Spleen (tissue), 11 donors: ENCODE measurements around the gene TMEM184A. TPM values are rescaled to one million over a fixed set of nuclear protein-coding genes. Genes with fewer than 3 reads are reported as not detected.

Source experiments
- DNase-seq: peaks from one replicate; pipeline ENCODE4 v3.0.0-alpha.2; 2020
- H3K27ac ChIP-seq, 8 donors: fragments of 200-600 bp; sonication (generic) in 7 of 8; 1 replicate in 4 of 8; 2 replicates in 4 of 8; pipeline versions ENCODE4 v1.5.0 to v1.8.0; 2016 to 2021; ENCODE audit warnings: inconsistent platforms in 4 of 8, mild to moderate bottlenecking in 4 of 8, moderate library complexity in 1 of 8
- H3K27me3 ChIP-seq, 7 donors: fragments of 200-600 bp; sonication (generic) in 6 of 7; replicated peaks in 1 of 7; 1 replicate in 4 of 7; 2 replicates in 3 of 7; pipeline versions ENCODE4 v1.5.0 to v1.8.0; 2016 to 2021; ENCODE audit warnings: inconsistent platforms in 3 of 7, mild to moderate bottlenecking in 1 of 7
- H3K36me3 ChIP-seq, 6 donors: fragments of 200-600 bp; sonication (generic) in 5 of 6; 1 replicate in 4 of 6; 2 replicates in 2 of 6; pipeline versions ENCODE4 v1.5.0 to v1.8.0; 2016 to 2021; ENCODE audit warnings: inconsistent platforms in 2 of 6
- H3K4me1 ChIP-seq, 6 donors: fragments of 200-600 bp; sonication (generic) in 5 of 6; 1 replicate in 3 of 6; 2 replicates in 3 of 6; pipeline versions ENCODE4 v1.5.0 to v1.8.0; 2016 to 2021; ENCODE audit warnings: inconsistent platforms in 3 of 6
- H3K4me3 ChIP-seq, 8 donors: fragments of 200-600 bp; sonication (generic) in 7 of 8; 1 replicate in 4 of 8; 2 replicates in 4 of 8; pipeline versions ENCODE4 v1.5.0 to v1.8.0; 2016 to 2021; ENCODE audit warnings: inconsistent platforms in 4 of 8, mild to moderate bottlenecking in 4 of 8, moderate library complexity in 2 of 8
- H3K9me3 ChIP-seq, 8 donors: fragments of 200-600 bp; sonication (generic) in 7 of 8; 1 replicate in 4 of 8; 2 replicates in 4 of 8; pipeline versions ENCODE4 v1.5.0 to v1.8.0; 2016 to 2021; ENCODE audit warnings: inconsistent platforms in 4 of 8
- CTCF ChIP-seq, 11 experiments: fragments of 200-600 bp in 7 of 11; fragments of 450-650 bp in 4 of 11; sonication (generic) in 4 of 11; IDR thresholded peaks in 8 of 11; conservative IDR thresholded peaks in 3 of 11; 1 replicate in 7 of 11; 2 replicates in 4 of 11; pipeline versions ENCODE4 v1.4.0 to v1.8.0; 2016 to 2021; ENCODE audit warnings: antibody characterized with exemption in 11 of 11, inconsistent platforms in 4 of 11, mild to moderate bottlenecking in 1 of 11
- POLR2A ChIP-seq, 3 donors: fragments of 450-650 bp; IDR thresholded peaks; one replicate each; pipeline ENCODE4 v1.5.1; 2017; ENCODE audit warnings: antibody characterized with exemption in 3 of 3, mild to moderate bottlenecking in 1 of 3
- POLR2AphosphoS5 ChIP-seq, 3 donors: sonication (generic); formaldehyde crosslinking; IDR thresholded peaks; one replicate each; pipeline ENCODE4 v1.5.1; 2017; ENCODE audit warnings: antibody characterized with exemption in 3 of 3
- WGBS, 5 donors: extraction: QIAGEN DNeasy Blood & Tissue Kit in 3 of 5; methylation state at CpG; one replicate each; pipeline versions ENCODE4 v1.1.5 to v1.1.7; 2013 to 2018; 5-methylcytosine and 5-hydroxymethylcytosine counted together
- intact Hi-C: fragments of 100-400 bp; cut with DNase I; formaldehyde crosslinking; loops from one replicate; pipeline ENCODE4 v1.15.0; 2023; ENCODE audit warnings: low total_unique reads
- polyA plus RNA-seq, 3 donors: library from polyadenylated mRNA; stranded (reverse); fragments of 200-250 nt; gene quantifications; one replicate each; pipeline ENCODE4 v1.2.1, GENCODE V29; 2013
- total RNA-seq, 7 donors: library from RNA; depleted of rRNA in 3 of 7; stranded (reverse); fragments of >200 nt in 3 of 7; fragmentation: NEBNext Ultra II Directional in 4 of 7; extraction: Animal tissue kit (Norgen Biotek cat#: 25700) in 4 of 7; gene quantifications; one replicate each; pipeline versions ENCODE4 v1.1.0 to v1.2.1, GENCODE V29; 2016 to 2021
- donor health status: healthy with polysubstance abuse.
- donor health status: DM: no; HTN: no; CAD: no; lungs with moderate emphysema.
- donor health status: DM: no; HTN: no; CAD: no.
- donor health status: Bipolar disorder and iron deficiency.
- donor health status: healthy.
- donor health status: DM: no; HTN: no; CAD: no.
- donor health status: DM: yes; HTN: yes; CAD: no.

The TMEM184A gene
- total and polyA plus RNA-seq, 10 donors: 0.09 to 0.39 (median 0.21) TPM; not detected in 4

- no peak for DNase-seq
- H3K4me1 ChIP-seq: peaks cover 2 to 23% (median 16%) of the 10 kb centered on the region in 6 donors
- WGBS, 5 donors: 75 to 84% (median 81%) methylated on average over 15 of the region's 15 CpGs
- no peaks in the 10 kb centered on the region for H3K36me3 ChIP-seq
- H3K27me3 ChIP-seq: no peaks in the 10 kb centered on the region
- H3K9me3 ChIP-seq: no peaks in the 10 kb centered on the region
- intact Hi-C loops: loop anchor here (5.0 to 10.0 kb wide), 2 partner anchors 628 to 771 kb away; no protein-coding TSS in a partner anchor
- H3K4me3 ChIP-seq: no peak overlapping the region
- H3K27ac ChIP-seq: no peak overlapping the region
- TF ChIP-seq POLR2A (IDR thresholded peaks at IDR 0.05): no peak
- no peak for TF ChIP-seq POLR2AphosphoS5 (IDR thresholded peaks at IDR 0.05)
Observed at GRCh38 chr7:1576521-1577253, 20.7 kb upstream of the TMEM184A start.

GRCh38 chr7:1575809-1576208 is 19.8 kb upstream of the TMEM184A start:
- Histone ChIP-seq H3K4me3 (no peak overlapping the region), H3K27me3 (no peaks in the 10 kb centered on the region), H3K9me3 (no peaks in the 10 kb centered on the region), H3K36me3 (no peaks in the 10 kb centered on the region), H3K4me1 (peaks cover 9 to 31% (median 25%) of the 10 kb centered on the region in 6 donors), H3K27ac (no peak overlapping the region)
- intact Hi-C loops: loop anchor here (5.0 to 10.0 kb wide), 2 partner anchors 629 to 771 kb away; no protein-coding TSS in a partner anchor
- no peak for DNase-seq
- 89 to 95% (median 94%) methylated on average over 7 of the region's 7 CpGs for WGBS, 5 donors
- TF ChIP-seq CTCF (IDR thresholded peaks at IDR 0.05 in 8 of 11, conservative IDR thresholded peaks at IDR 0.05 in 3 of 11) (no peak), POLR2AphosphoS5 (IDR thresholded peaks at IDR 0.05) (no peak), POLR2A (IDR thresholded peaks at IDR 0.05) (no peak)

- no peak for TF ChIP-seq CTCF (IDR thresholded peaks at IDR 0.05 in 8 of 11, conservative IDR thresholded peaks at IDR 0.05 in 3 of 11)
- TF ChIP-seq POLR2AphosphoS5 (IDR thresholded peaks at IDR 0.05): no peak
- no peak for TF ChIP-seq POLR2A (IDR thresholded peaks at IDR 0.05)
- Histone ChIP-seq H3K4me1 (peaks cover 15 to 48% (median 37%) of the 10 kb centered on the region in 6 donors), H3K27me3 (no peaks in the 10 kb centered on the region), H3K36me3 (peaks cover 0 to 14% (median 8%) of the 10 kb centered on the region in 6 donors), H3K9me3 (no peaks in the 10 kb centered on the region), H3K4me3 (no peak overlapping the region), H3K27ac (peak overlapping the region in 7 of 8 donors; percentile 85 to 99 (median 95))
- no peak for DNase-seq
- intact Hi-C loops: loop anchor here (10.0 kb wide), 1 partner anchor 633 kb away; no protein-coding TSS in a partner anchor
- WGBS, 5 donors: 79 to 82% (median 81%) methylated on average over 7 of the region's 7 CpGs
Observed at GRCh38 chr7:1572111-1572822, 16.3 kb upstream of the TMEM184A start.

GRCh38 chr7:1569833-1570632 is 14.0 kb upstream of the TMEM184A start, which contains the start of gene PSMG3:
PSMG3 (minus strand) TSS chr7:1570032; CDS start chr7:1569339, 693 bp downstream.
- Histone ChIP-seq H3K4me3 (peak within 1 kb of the TSS; percentile 59 to 97 (median 88)), H3K9me3 (no peaks in the 10 kb centered on the region), H3K4me1 (peaks cover 15 to 49% (median 37%) of the 10 kb centered on the region in 6 donors), H3K27me3 (no peaks in the 10 kb centered on the region), H3K36me3 (peaks cover 0 to 36% (median 24%) of the 10 kb centered on the region in 6 donors), H3K27ac (peak within 1 kb of the TSS; percentile 85 to 99 (median 95))
- peak; percentile 98 for DNase-seq
- WGBS, 5 donors: 0 to 1% (median 0%) methylated on average over 40 to 95 of the region's 95 CpGs
- intact Hi-C loops: loop anchor here (10.0 kb wide), 1 partner anchor 635 kb away; no protein-coding TSS in a partner anchor
- TF ChIP-seq POLR2A (IDR thresholded peaks at IDR 0.05) (peak in 2 of 3 donors; percentile 26 to 73), POLR2AphosphoS5 (IDR thresholded peaks at IDR 0.05) (peak; percentile 85 to 94 (median 91)), CTCF (IDR thresholded peaks at IDR 0.05 in 8 of 11, conservative IDR thresholded peaks at IDR 0.05 in 3 of 11) (peak in 6 of 11 experiments; percentile 26 to 42 (median 30))
